Type B pancreatic cell (in vitro differentiated cells): ENCODE results near the gene ZDHHC8. TPM values are rescaled to one million over a fixed set of nuclear protein-coding genes. Genes with fewer than 3 reads are reported as not detected.
"Not testable (repeated sequence)": the region's sequence is repeated elsewhere in the genome, so short reads cannot be mapped to it uniquely, and the experiment has no call there.

Source experiments
- DNase-seq: peaks from one replicate; pipeline ENCODE4 v3.0.0; 2021; ENCODE audit warnings: mixed read lengths; ENCODE audit not compliant: unreplicated experiment; ENCODE audit errors: extremely low spot score
- H3K27ac Mint-ChIP-seq: 2 replicates; pipeline ENCODE4 v1.8.0; 2021; ENCODE audit warnings: mild to moderate bottlenecking, mixed read lengths
- H3K27me3 Mint-ChIP-seq: 2 replicates; pipeline ENCODE4 v1.8.0; 2021; ENCODE audit warnings: mixed read lengths
- H3K36me3 Mint-ChIP-seq: 2 replicates; pipeline ENCODE4 v1.8.0; 2021; ENCODE audit warnings: mixed read lengths
- H3K4me1 Mint-ChIP-seq: one replicate; pipeline ENCODE4 v1.8.0; 2021; ENCODE audit warnings: mixed read lengths; ENCODE audit not compliant: unreplicated experiment
- H3K4me3 Mint-ChIP-seq: 2 replicates; pipeline ENCODE4 v1.8.0; 2021; ENCODE audit warnings: mild to moderate bottlenecking, mixed read lengths
- H3K9me3 Mint-ChIP-seq: 2 replicates; pipeline ENCODE4 v1.8.0; 2021; ENCODE audit warnings: mixed read lengths
- CTCF ChIP-seq: fragments of 200-600 bp; sonication (generic); conservative IDR thresholded peaks from 2 replicates; pipeline ENCODE4 v1.5.0; 2021; ENCODE audit warnings: antibody characterized with exemption, mild to moderate bottlenecking
- total RNA-seq: library from RNA; stranded (reverse); gene quantifications from 2 replicates; pipeline ENCODE4 v1.2.1, GENCODE V29; 2021; ENCODE audit warnings: low replicate concordance

The ZDHHC8 gene
- total RNA-seq, 1 donor from 2014 or later, result 73.6 TPM

GRCh38 chr22:20158391-20159036, 26.9 kb downstream of the ZDHHC8 start:
- Mint-ChIP-seq H3K36me3 (no peaks in the 10 kb centered on the region), H3K27ac (no peak overlapping the region), H3K9me3 (no peaks in the 10 kb centered on the region), H3K4me3 (no peak overlapping the region), H3K4me1 (peaks cover 7% of the 10 kb centered on the region), H3K27me3 (no peaks in the 10 kb centered on the region)
- no peak for TF ChIP-seq CTCF
- no peak for DNase-seq

- Mint-ChIP-seq H3K27ac (no peak overlapping the region), H3K27me3 (no peaks in the 10 kb centered on the region), H3K36me3 (no peaks in the 10 kb centered on the region), H3K4me1 (peaks cover 1% of the 10 kb centered on the region), H3K9me3 (no peaks in the 10 kb centered on the region), H3K4me3 (no peak overlapping the region)
- no peak for TF ChIP-seq CTCF
- no peak for DNase-seq
Measured at GRCh38 chr22:20159076-20159475, 27.5 kb downstream of the ZDHHC8 start.

- H3K36me3 Mint-ChIP-seq, H3K27me3 Mint-ChIP-seq, H3K9me3 Mint-ChIP-seq, DNase-seq, H3K27ac Mint-ChIP-seq, H3K4me3 Mint-ChIP-seq, H3K4me1 Mint-ChIP-seq: not testable (repeated sequence)
Measured at GRCh38 chr22:20159531-20159930, 27.9 kb downstream of the ZDHHC8 start.

- no peaks in the 10 kb centered on the region for H3K36me3 Mint-ChIP-seq
- no peaks in the 10 kb centered on the region for H3K4me1 Mint-ChIP-seq
- no peak for TF ChIP-seq CTCF
- DNase-seq, result no peak
- no peak overlapping the region for H3K27ac Mint-ChIP-seq
- no peak overlapping the region for H3K4me3 Mint-ChIP-seq
- no peaks in the 10 kb centered on the region for H3K9me3 Mint-ChIP-seq
- no peaks in the 10 kb centered on the region for H3K27me3 Mint-ChIP-seq
Measured at GRCh38 chr22:20160041-20160440, 28.4 kb downstream of the ZDHHC8 start.

GRCh38 chr22:20164863-20165262, 33.3 kb downstream of the ZDHHC8 start:
- no peaks in the 10 kb centered on the region for H3K27me3 Mint-ChIP-seq
- H3K36me3 Mint-ChIP-seq, result no peaks in the 10 kb centered on the region
- DNase-seq, result no peak
- H3K27ac Mint-ChIP-seq, result no peak overlapping the region
- H3K4me1 Mint-ChIP-seq, result no peaks in the 10 kb centered on the region
- H3K9me3 Mint-ChIP-seq, result no peaks in the 10 kb centered on the region
- H3K4me3 Mint-ChIP-seq, result no peak overlapping the region
- no peak for TF ChIP-seq CTCF

- no peaks in the 10 kb centered on the region for H3K4me1 Mint-ChIP-seq
- DNase-seq, result no peak
- no peaks in the 10 kb centered on the region for H3K27me3 Mint-ChIP-seq
Measured at GRCh38 chr22:20165421-20165820, 33.8 kb downstream of the ZDHHC8 start.

More at GRCh38 chr22:20165421-20165820, 33.8 kb downstream of the ZDHHC8 start:
- Mint-ChIP-seq H3K27ac (no peak overlapping the region), H3K9me3 (no peaks in the 10 kb centered on the region), H3K4me3 (no peak overlapping the region), H3K36me3 (no peaks in the 10 kb centered on the region)
- TF ChIP-seq CTCF, result no peak
